ENCODE data around the gene DDX42.
"Not testable (repeated sequence)": the region's sequence is repeated elsewhere in the genome, so short reads cannot be mapped to it uniquely, and the experiment has no call there.

The DDX42 gene

GRCh38 chr17:63837480-63837879 is 63.5 kb downstream of the DDX42 start:
- in situ Hi-C loops (cut with MboI; ENCODE audit: low sequenced_read_pairs): no loop called here

GRCh38 chr17:63837962-63838600 is 64.1 kb downstream of the DDX42 start:
- in situ Hi-C loops (cut with MboI; ENCODE audit: low sequenced_read_pairs): no loop called here

GRCh38 chr17:63838631-63839171 is 64.7 kb downstream of the DDX42 start:
- in situ Hi-C loops (cut with MboI; ENCODE audit: low sequenced_read_pairs): no loop called here

GRCh38 chr17:63840591-63841349 is 66.8 kb downstream of the DDX42 start:
- in situ Hi-C loops (cut with MboI; ENCODE audit: low sequenced_read_pairs): no loop called here

GRCh38 chr17:63841350-63842172 is 67.6 kb downstream of the DDX42 start:
- in situ Hi-C loops (cut with MboI; ENCODE audit: low sequenced_read_pairs): no loop called here

GRCh38 chr17:63842173-63842539 is 68.2 kb downstream of the DDX42 start:
- in situ Hi-C loops (cut with MboI; ENCODE audit: low sequenced_read_pairs): no loop called here

- in situ Hi-C loops (cut with MboI; ENCODE audit: low sequenced_read_pairs): no loop called here
Measured at GRCh38 chr17:63842540-63843386, 68.8 kb downstream of the DDX42 start, which contains the start of gene SMARCD2. TSS of gene SMARCD2 (minus strand) at chr17:63842685. CDS start at chr17:63842674, 11 bp downstream.

GRCh38 chr17:63843387-63843888 is 69.5 kb downstream of the DDX42 start:
- in situ Hi-C loops (cut with MboI; ENCODE audit: low sequenced_read_pairs): not testable (repeated sequence)

GRCh38 chr17:63843910-63844677 is 70.1 kb downstream of the DDX42 start:
- in situ Hi-C loops (cut with MboI; ENCODE audit: low sequenced_read_pairs): no loop called here

GRCh38 chr17:63845509-63845908 is 71.5 kb downstream of the DDX42 start:
- in situ Hi-C loops (cut with MboI; ENCODE audit: low sequenced_read_pairs): no loop called here

- in situ Hi-C loops (cut with MboI; ENCODE audit: low sequenced_read_pairs): no loop called here
Measured at GRCh38 chr17:63847525-63848249, 73.7 kb downstream of the DDX42 start.

- in situ Hi-C loops (cut with MboI; ENCODE audit: low sequenced_read_pairs): no loop called here
Measured at GRCh38 chr17:63848834-63849689, 75.1 kb downstream of the DDX42 start.

- in situ Hi-C loops (cut with MboI; ENCODE audit: low sequenced_read_pairs): no loop called here
Measured at GRCh38 chr17:63850401-63850800, 76.4 kb downstream of the DDX42 start.

GRCh38 chr17:63853260-63853659 is 79.3 kb downstream of the DDX42 start:
- in situ Hi-C loops (cut with MboI; ENCODE audit: low sequenced_read_pairs): no loop called here

GRCh38 chr17:63854709-63855108 is 80.7 kb downstream of the DDX42 start:
- in situ Hi-C loops (cut with MboI; ENCODE audit: low sequenced_read_pairs): no loop called here

- in situ Hi-C loops (cut with MboI; ENCODE audit: low sequenced_read_pairs): no loop called here
Measured at GRCh38 chr17:63855185-63855584, 81.2 kb downstream of the DDX42 start.

- in situ Hi-C loops (cut with MboI; ENCODE audit: low sequenced_read_pairs): not testable (repeated sequence)
Measured at GRCh38 chr17:63856425-63856824, 82.5 kb downstream of the DDX42 start.

GRCh38 chr17:63859257-63859656 is 85.3 kb downstream of the DDX42 start:
- in situ Hi-C loops (cut with MboI; ENCODE audit: low sequenced_read_pairs): no loop called here

All from hTERT RPE-1 (cell line).